GM23338 (cell line): ENCODE results near the gene ERP44. TPM values are rescaled to one million over a fixed set of nuclear protein-coding genes. Genes with fewer than 3 reads are reported as not detected.

ENCODE experiments used
- ATAC-seq: fragments of 200-7000 bp; cut with Tn5 transposase; 3 replicates; pipeline ENCODE4 v1.9.1; 2020
- DNase-seq: peaks from one replicate; pipeline ENCODE4 v3.0.0-alpha.2; 2015; ENCODE audit warnings: low spot score
- H2AFZ ChIP-seq: fragments of 200-600 bp; sonication (generic); 2 replicates; pipeline ENCODE4 v1.8.0; 2016; ENCODE audit warnings: antibody characterized with exemption, mild to moderate bottlenecking, moderate library complexity
- H3F3A ChIP-seq: fragments of 200-600 bp; sonication (generic); replicated peaks from 2 replicates; pipeline ENCODE4 v1.8.0; 2017; ENCODE audit warnings: antibody characterized with exemption, mixed run types, low read depth
- H3K27ac ChIP-seq: fragments of 200-600 bp; sonication (generic); 2 replicates; pipeline ENCODE4 v1.6.1; 2016; ENCODE audit warnings: low read depth
- H3K27me3 ChIP-seq: fragments of 200-600 bp; sonication (generic); 2 replicates; pipeline ENCODE4 v1.8.0; 2016; ENCODE audit warnings: mild to moderate bottlenecking, mixed run types, moderate library complexity; ENCODE audit not compliant: insufficient read depth
- H3K36me3 ChIP-seq: fragments of 200-600 bp; sonication (generic); 2 replicates; pipeline ENCODE4 v1.8.0; 2016; ENCODE audit warnings: mild to moderate bottlenecking; ENCODE audit not compliant: insufficient read depth
- H3K4me1 ChIP-seq: fragments of 200-600 bp; sonication (generic); 2 replicates; pipeline ENCODE4 v1.8.0; 2016; ENCODE audit warnings: mild to moderate bottlenecking, moderate library complexity; ENCODE audit not compliant: insufficient read depth
- H3K4me2 ChIP-seq: fragments of 200-600 bp; sonication (generic); 2 replicates; pipeline ENCODE4 v1.7.1; 2017; ENCODE audit warnings: mixed run types
- H3K4me3 ChIP-seq: fragments of 200-600 bp; sonication (generic); 2 replicates; pipeline ENCODE4 v1.6.1; 2016; ENCODE audit warnings: mixed run types
- H3K79me2 ChIP-seq: fragments of 200-600 bp; sonication (generic); replicated peaks from 2 replicates; pipeline ENCODE4 v1.8.0; 2017; ENCODE audit warnings: mild to moderate bottlenecking; ENCODE audit not compliant: insufficient read depth
- H3K9me2 ChIP-seq: fragments of 200-600 bp; sonication (generic); 2 replicates; pipeline ENCODE4 v1.8.0; 2017; ENCODE audit not compliant: insufficient read depth
- H4K20me1 ChIP-seq: fragments of 200-600 bp; sonication (generic); replicated peaks from 2 replicates; pipeline ENCODE4 v1.8.0; 2017; ENCODE audit warnings: mild to moderate bottlenecking; ENCODE audit not compliant: insufficient read depth
- H3K27ac Mint-ChIP-seq: 2 replicates; pipeline ENCODE4 v1.8.0; 2020; ENCODE audit warnings: inconsistent platforms, mild to moderate bottlenecking, moderate library complexity, mixed read lengths
- H3K27me3 Mint-ChIP-seq: 3 replicates; pipeline ENCODE4 v1.8.0; 2022; ENCODE audit warnings: low read depth, mild to moderate bottlenecking, moderate library complexity, mixed read lengths, inconsistent platforms; ENCODE audit not compliant: insufficient read depth, poor library complexity
- H3K36me3 Mint-ChIP-seq: 3 replicates; pipeline ENCODE4 v1.8.0; 2021; ENCODE audit warnings: low read depth, mild to moderate bottlenecking, inconsistent platforms, moderate library complexity, mixed read lengths
- H3K4me1 Mint-ChIP-seq: 3 replicates; pipeline ENCODE4 v1.8.0; 2020; ENCODE audit warnings: mild to moderate bottlenecking, inconsistent platforms, mixed read lengths
- H3K4me3 Mint-ChIP-seq: 3 replicates; pipeline ENCODE4 v1.8.0; 2021; ENCODE audit warnings: moderate library complexity, mild to moderate bottlenecking, inconsistent platforms, mixed read lengths
- H3K9me3 Mint-ChIP-seq: 3 replicates; pipeline ENCODE4 v1.8.0; 2020; ENCODE audit warnings: moderate library complexity, mild to moderate bottlenecking, inconsistent platforms, mixed read lengths
- CREB1 ChIP-seq: fragments of 250-450 bp; sonication (Bioruptor Pico); IDR thresholded peaks from 2 replicates; pipeline ENCODE4 v1.5.0; 2020; ENCODE audit warnings: low read depth, mild to moderate bottlenecking, moderate library complexity
- CTCF ChIP-seq, 2 experiments: fragments of 200-600 bp in 1 of 2; sonication (generic) in 1 of 2; conservative IDR thresholded peaks; 2 replicates each; pipeline versions ENCODE4 v1.5.1 to v1.6.1; 2016 to 2017; ENCODE audit warnings: antibody characterized with exemption in 2 of 2, low read depth in 2 of 2, mild to moderate bottlenecking in 2 of 2, moderate library complexity in 1 of 2
- ETS1 ChIP-seq: IDR thresholded peaks from 2 replicates; pipeline ENCODE4 v1.6.1; 2016; ENCODE audit warnings: antibody characterized with exemption
- EZH2 ChIP-seq: fragments of 200-600 bp; sonication (generic); IDR thresholded peaks from one replicate; pipeline ENCODE4 v1.8.0; 2017; ENCODE audit warnings: antibody characterized with exemption, mild to moderate bottlenecking, low read depth; ENCODE audit not compliant: unreplicated experiment
- EZH2phosphoT487 ChIP-seq: fragments of 200-600 bp; sonication (generic); IDR thresholded peaks from one replicate; pipeline ENCODE4 v1.8.1; 2018; ENCODE audit warnings: antibody characterized with exemption; ENCODE audit not compliant: unreplicated experiment
- JUNB ChIP-seq: IDR thresholded peaks from one replicate; pipeline ENCODE4 v1.6.1; 2016; ENCODE audit warnings: antibody characterized with exemption; ENCODE audit not compliant: unreplicated experiment
- NANOG ChIP-seq: IDR thresholded peaks from 2 replicates; pipeline ENCODE4 v1.6.1; 2016; ENCODE audit warnings: antibody characterized with exemption, borderline replicate concordance
- POLR2AphosphoS5 ChIP-seq: IDR thresholded peaks from 2 replicates; pipeline ENCODE4 v1.6.1; 2016; ENCODE audit warnings: antibody characterized with exemption, low read depth
- REST ChIP-seq: IDR thresholded peaks from one replicate; pipeline ENCODE4 v1.6.1; 2018; ENCODE audit warnings: antibody characterized with exemption; ENCODE audit not compliant: unreplicated experiment
- STAT1 ChIP-seq: IDR thresholded peaks from one replicate; pipeline ENCODE4 v1.6.1; 2016; ENCODE audit warnings: antibody characterized with exemption; ENCODE audit not compliant: unreplicated experiment
- ZNF114 ChIP-seq: fragments of 250-450 bp; sonication (Bioruptor Pico); IDR thresholded peaks from 2 replicates; pipeline ENCODE4 v1.5.0; 2020; ENCODE audit warnings: mild to moderate bottlenecking, moderate library complexity
- ZNF331 ChIP-seq: fragments of 250-450 bp; sonication (Bioruptor Pico); IDR thresholded peaks from 2 replicates; pipeline ENCODE4 v1.5.0; 2020; ENCODE audit warnings: low read depth, mild to moderate bottlenecking, moderate library complexity
- ZNF462 ChIP-seq: fragments of 250-450 bp; sonication (Bioruptor Pico); IDR thresholded peaks from 2 replicates; pipeline ENCODE4 v1.5.0; 2020; ENCODE audit warnings: mild to moderate bottlenecking, moderate library complexity
- polyA plus RNA-seq: library from polyadenylated mRNA; unstranded; fragments of >200 nt; fragmentation: Nextera tagmentation; extraction: Ambion mirVana; gene quantifications from 2 replicates; pipeline ENCODE4 v1.2.1, GENCODE V29; 2016
- total RNA-seq: library from RNA; depleted of rRNA; stranded (reverse); fragments of >200 nt; shearing (Covaris generic); gene quantifications from 2 replicates; pipeline ENCODE4 v1.2.3, GENCODE V29; 2014

Gene ERP44
- total and polyA plus RNA-seq, 2 experiments from 2014 or later = 13.0 to 24.1 TPM

- H2AFZ ChIP-seq = no peak overlapping the region
- peaks cover 6% of the 10 kb centered on the region; the same call in 2 of the 3 replicates for H3K36me3 Mint-ChIP-seq
- H3K27ac Mint-ChIP-seq = no peak overlapping the region
- no peak overlapping the region for H3K4me2 ChIP-seq
- H3K36me3 ChIP-seq = no peaks in the 10 kb centered on the region
- TF ChIP-seq POLR2AphosphoS5 (no peak), CREB1 (CRISPR knock-in tag) (no peak), ZNF114 (CRISPR knock-in tag) (no peak), STAT1 (no peak), ETS1 (no peak), NANOG (no peak), ZNF462 (CRISPR knock-in tag) (no peak), EZH2phosphoT487 (no peak), JUNB (no peak), ZNF331 (CRISPR knock-in tag) (no peak), CTCF (conservative IDR thresholded peaks at IDR 0.05; ENCODE audit: low read depth in 2 of 2) (no peak), EZH2 (no peak), REST (no peak)
- no peak for ATAC-seq
- DNase-seq = no peak
- H3K27me3 Mint-ChIP-seq = no peaks in the 10 kb centered on the region
- H3K27ac ChIP-seq = no peak overlapping the region
- H3K4me1 Mint-ChIP-seq = peaks cover 19% of the 10 kb centered on the region; the same call in 2 of the 3 replicates
- H4K20me1 ChIP-seq = no peaks in the 10 kb centered on the region
- H3K79me2 ChIP-seq = no peaks in the 10 kb centered on the region
- H3K4me3 ChIP-seq = no peak overlapping the region
- H3K4me3 Mint-ChIP-seq = no peak overlapping the region
- no peaks in the 10 kb centered on the region for H3K9me2 ChIP-seq
- H3K9me3 Mint-ChIP-seq = no peaks in the 10 kb centered on the region
- no peaks in the 10 kb centered on the region for H3F3A ChIP-seq
- H3K4me1 ChIP-seq = peaks cover 20% of the 10 kb centered on the region
- no peaks in the 10 kb centered on the region for H3K27me3 ChIP-seq
Observed at GRCh38 chr9:99980598-99980997, 118.2 kb downstream of the ERP44 start.
